Measurements from ENCODE around the gene SREK1.
A peak's percentile ranks its signal among the peaks of the same experiment; 100 is the strongest.
"Not testable (repeated sequence)": the region's sequence is repeated elsewhere in the genome, so short reads cannot be mapped to it uniquely, and the experiment has no call there.

The SREK1 gene

GRCh38 chr5:66144074-66144833 is at the start of gene SREK1:
TSS of gene SREK1 (plus strand) at chr5:66144300. CDS start at chr5:66144377, 77 bp downstream.
- peak; percentile 94 for DNase-seq

GRCh38 chr5:66100851-66101250 is 43.2 kb upstream of the SREK1 start:
- no peak for DNase-seq

GRCh38 chr5:66113160-66113559 is 30.9 kb upstream of the SREK1 start:
- DNase-seq = no peak

- no peak for DNase-seq
Observed at GRCh38 chr5:66118304-66118703, 25.8 kb upstream of the SREK1 start.

- DNase-seq = no peak
Observed at GRCh38 chr5:66122379-66123034, 21.6 kb upstream of the SREK1 start.

- DNase-seq = no peak
Observed at GRCh38 chr5:66129144-66129543, 15.0 kb upstream of the SREK1 start.

- DNase-seq = no peak
Observed at GRCh38 chr5:66130493-66130892, 13.6 kb upstream of the SREK1 start.

- DNase-seq = no peak
Observed at GRCh38 chr5:66134407-66134861, 9.7 kb upstream of the SREK1 start.

- DNase-seq = no peak
Observed at GRCh38 chr5:66136053-66136452, 8.0 kb upstream of the SREK1 start.

GRCh38 chr5:66136944-66137343 is 7.2 kb upstream of the SREK1 start:
- DNase-seq = not testable (repeated sequence)

- DNase-seq = no peak
Observed at GRCh38 chr5:66138637-66139317, 5.3 kb upstream of the SREK1 start.

- no peak for DNase-seq
Observed at GRCh38 chr5:66139318-66139712, 4.8 kb upstream of the SREK1 start.

GRCh38 chr5:66142417-66142816 is 1.7 kb upstream of the SREK1 start:
- no peak for DNase-seq

- DNase-seq = peak; percentile 39
Observed at GRCh38 chr5:66143473-66144073, 527 bp upstream of the SREK1 start.

- peak; percentile 85 for DNase-seq
Observed at GRCh38 chr5:66144834-66145390, 812 bp downstream of the SREK1 start.

- no peak for DNase-seq
Observed at GRCh38 chr5:66145737-66146136, 1.6 kb downstream of the SREK1 start.

- DNase-seq = no peak
Observed at GRCh38 chr5:66149950-66150349, 5.8 kb downstream of the SREK1 start.

- DNase-seq = no peak
Observed at GRCh38 chr5:66151030-66151429, 6.9 kb downstream of the SREK1 start.

- no peak for DNase-seq
Observed at GRCh38 chr5:66151491-66151890, 7.4 kb downstream of the SREK1 start.

GRCh38 chr5:66157046-66157445 is 12.9 kb downstream of the SREK1 start:
- no peak for DNase-seq

GRCh38 chr5:66161356-66161755 is 17.3 kb downstream of the SREK1 start:
- no peak for DNase-seq

- no peak for DNase-seq
Observed at GRCh38 chr5:66164044-66164790, 20.1 kb downstream of the SREK1 start.

All from NCI-H146 (cell line).